GM19395 (cell line): ENCODE measurements around the gene HOXD4.

Source experiments
- ATAC-seq: cut with Tn5 transposase; IDR thresholded peaks from one replicate; pipeline ENCODE4 v1.9.1; 2021; ENCODE audit warnings: mild to moderate bottlenecking, moderate library complexity; ENCODE audit not compliant: unreplicated experiment

HOXD4 gene

GRCh38 chr2:176151442-176152287, at the start of gene HOXD4:
TSS of gene HOXD4 (plus strand) at chr2:176151550. CDS start at chr2:176151634, 84 bp downstream.
- no peak for ATAC-seq

GRCh38 chr2:176101842-176102241, 49.5 kb upstream of the HOXD4 start:
- no peak for ATAC-seq

GRCh38 chr2:176102309-176102866, 49.0 kb upstream of the HOXD4 start:
- no peak for ATAC-seq

- no peak for ATAC-seq
Observed at GRCh38 chr2:176103194-176103593, 48.2 kb upstream of the HOXD4 start.

GRCh38 chr2:176103742-176104315, 47.5 kb upstream of the HOXD4 start:
- ATAC-seq: no peak

GRCh38 chr2:176104316-176105077, 46.9 kb upstream of the HOXD4 start:
- ATAC-seq: no peak

GRCh38 chr2:176105078-176105729, 46.1 kb upstream of the HOXD4 start:
- no peak for ATAC-seq

GRCh38 chr2:176105730-176106580, 45.4 kb upstream of the HOXD4 start:
- ATAC-seq: no peak

GRCh38 chr2:176106581-176107539, 44.5 kb upstream of the HOXD4 start, which contains the start of gene HOXD11:
TSS of gene HOXD11 (plus strand) at chr2:176107280. CDS start at chr2:176107356, 76 bp downstream.
- ATAC-seq: no peak

- no peak for ATAC-seq
Observed at GRCh38 chr2:176107731-176108181, 43.6 kb upstream of the HOXD4 start.

GRCh38 chr2:176109192-176109901, 42.0 kb upstream of the HOXD4 start:
- ATAC-seq: no peak

GRCh38 chr2:176109946-176110345, 41.4 kb upstream of the HOXD4 start:
- no peak for ATAC-seq

- no peak for ATAC-seq
Observed at GRCh38 chr2:176110415-176111308, 40.7 kb upstream of the HOXD4 start.

GRCh38 chr2:176111309-176111663, 40.1 kb upstream of the HOXD4 start:
- no peak for ATAC-seq

- no peak for ATAC-seq
Observed at GRCh38 chr2:176111846-176112374, 39.4 kb upstream of the HOXD4 start.

GRCh38 chr2:176112375-176113302, 38.7 kb upstream of the HOXD4 start:
- no peak for ATAC-seq
